Measurements from ENCODE around the gene LMOD3. TPM values are rescaled to one million over a fixed set of nuclear protein-coding genes. Genes with fewer than 3 reads are reported as not detected.

Gene LMOD3
- total RNA-seq, 2 donors from 2014 or later = 0.11 TPM; not detected in 1

- no peak for DNase-seq
- Histone ChIP-seq H3K27me3 (no peaks in the 10 kb centered on the region), H3K4me1 (peaks cover 16% of the 10 kb centered on the region), H3K36me3 (no peaks in the 10 kb centered on the region), H3K27ac (peak overlapping the region; percentile 58), H3K9me3 (no peaks in the 10 kb centered on the region), H3K9ac (ENCODE audit: low read depth in 2 of 2, low read length in 2 of 2) (no peak overlapping the region), H3K4me3 (no peak overlapping the region)
- intact Hi-C loops (cut with DNase I) = no loop called here
- TF ChIP-seq CTCF (IDR thresholded peaks at IDR 0.05) = no peak
Measured at GRCh38 chr3:69091389-69092029, 30.9 kb downstream of the LMOD3 start.

- TF ChIP-seq CTCF (IDR thresholded peaks at IDR 0.05) = no peak
- no peaks in the 10 kb centered on the region for H3K9me3 ChIP-seq
Measured at GRCh38 chr3:69090021-69090420, 32.4 kb downstream of the LMOD3 start.

GRCh38 chr3:69088063-69088462, 34.3 kb downstream of the LMOD3 start:
- Histone ChIP-seq H3K36me3 (no peaks in the 10 kb centered on the region), H3K4me1 (peaks cover 23% of the 10 kb centered on the region), H3K27me3 (no peaks in the 10 kb centered on the region), H3K4me3 (no peak overlapping the region), H3K9me3 (no peaks in the 10 kb centered on the region), H3K27ac (peak overlapping the region; percentile 95), H3K9ac (ENCODE audit: low read depth in 2 of 2, low read length in 2 of 2) (peak overlapping the region in 1 of 2 donors; percentile 59)
- intact Hi-C loops (cut with DNase I) = no loop called here
- DNase-seq = no peak
- TF ChIP-seq CTCF (IDR thresholded peaks at IDR 0.05) = no peak

More at GRCh38 chr3:69090021-69090420, 32.4 kb downstream of the LMOD3 start:
- no peak for DNase-seq
- intact Hi-C loops (cut with DNase I) = no loop called here
- Histone ChIP-seq H3K27me3 (no peaks in the 10 kb centered on the region), H3K4me3 (no peak overlapping the region), H3K27ac (no peak overlapping the region), H3K9ac (ENCODE audit: low read depth in 2 of 2, low read length in 2 of 2) (no peak overlapping the region), H3K4me1 (peaks cover 16% of the 10 kb centered on the region), H3K36me3 (no peaks in the 10 kb centered on the region)

- no peak for DNase-seq
- H3K9ac ChIP-seq (ENCODE audit: low read depth in 2 of 2, low read length in 2 of 2) = peak overlapping the region; percentile 28 to 91
- intact Hi-C loops (cut with DNase I) = no loop called here
Measured at GRCh38 chr3:69087030-69087791, 35.2 kb downstream of the LMOD3 start.

More at GRCh38 chr3:69087030-69087791, 35.2 kb downstream of the LMOD3 start:
- TF ChIP-seq CTCF (IDR thresholded peaks at IDR 0.05) = no peak
- H3K36me3 ChIP-seq = no peaks in the 10 kb centered on the region
- no peaks in the 10 kb centered on the region for H3K9me3 ChIP-seq
- peak overlapping the region; percentile 68 for H3K4me3 ChIP-seq
- peaks cover 22% of the 10 kb centered on the region for H3K4me1 ChIP-seq
- peak overlapping the region; percentile 95 for H3K27ac ChIP-seq
- H3K27me3 ChIP-seq = no peaks in the 10 kb centered on the region
